GM12878 (cell line): Measurements from ENCODE around the gene TYROBP. TPM values are rescaled to one million over a fixed set of nuclear protein-coding genes. Genes with fewer than 3 reads are reported as not detected.
A peak's percentile ranks its signal among the peaks of the same experiment; 100 is the strongest.

Experiments
- ATF7 ChIP-seq: fragments of 450-650 bp; IDR thresholded peaks from 2 replicates; pipeline ENCODE4 v1.6.1; 2016; ENCODE audit warnings: low read depth, mild to moderate bottlenecking
- BCL11A ChIP-seq: IDR thresholded peaks from 2 replicates; pipeline ENCODE4 v1.6.1; 2011; ENCODE audit warnings: low read depth, low read length
- CREB1 ChIP-seq: IDR thresholded peaks from 2 replicates; pipeline ENCODE4 v1.6.1; 2012; ENCODE audit warnings: low read depth, mild to moderate bottlenecking, inconsistent platforms
- ETV6 ChIP-seq, 2 experiments: fragments of 450-650 bp in 1 of 2; IDR thresholded peaks in 1 of 2; conservative IDR thresholded peaks in 1 of 2; 2 replicates each; pipeline ENCODE4 v1.6.1; 2014; ENCODE audit warnings: antibody characterized with exemption in 1 of 2, borderline replicate concordance in 1 of 2, low read depth in 1 of 2, mild to moderate bottlenecking in 1 of 2, moderate library complexity in 1 of 2
- HDGF ChIP-seq: fragments of 450-650 bp; IDR thresholded peaks from 2 replicates; pipeline ENCODE4 v1.6.1; 2016; ENCODE audit warnings: antibody characterized with exemption
- MTA3 ChIP-seq: IDR thresholded peaks from 2 replicates; pipeline ENCODE4 v1.6.1; 2012; ENCODE audit warnings: low read length, inconsistent platforms, borderline replicate concordance
- NBN ChIP-seq: fragments of 450-650 bp; IDR thresholded peaks from 2 replicates; pipeline ENCODE4 v1.6.1; 2016
- NFYA ChIP-seq: IDR thresholded peaks from 2 replicates; pipeline ENCODE4 v1.6.1; 2011; ENCODE audit warnings: low read depth, mild to moderate bottlenecking, low read length, improper control_type of control experiment, borderline replicate concordance
- NR2C1 ChIP-seq: fragments of 450-650 bp; IDR thresholded peaks from 2 replicates; pipeline ENCODE4 v1.6.1; 2017; ENCODE audit warnings: antibody characterized with exemption, mild to moderate bottlenecking, moderate library complexity
- PML ChIP-seq: IDR thresholded peaks from 2 replicates; pipeline ENCODE4 v1.6.1; 2012; ENCODE audit warnings: low read length, inconsistent platforms
- STAT1 ChIP-seq: fragments of 450-650 bp; conservative IDR thresholded peaks from 2 replicates; pipeline ENCODE4 v1.6.1; 2014; ENCODE audit warnings: antibody characterized with exemption, mild to moderate bottlenecking
- YY1 ChIP-seq: IDR thresholded peaks from 2 replicates; pipeline ENCODE4 v1.6.1; 2011; ENCODE audit warnings: low read depth, mild to moderate bottlenecking, low read length
- polyA plus RNA-seq, 11 experiments: library from polyadenylated mRNA; depleted of rRNA in 4 of 11; unstranded in 6 of 11; stranded (reverse) in 5 of 11; fragments of >200 nt; fragmentation: Nextera tagmentation in 4 of 11; fragmentation: Illumina TruSeq in 1 of 11; extraction: Ambion mirVana in 4 of 11; extraction: Trizol in 1 of 11; gene quantifications; 1 replicate in 1 of 11; 2 replicates in 10 of 11; pipeline versions ENCODE4 v1.2.1 to v1.2.3, GENCODE V29; 2011 to 2016; ENCODE audit warnings: inconsistent platforms in 2 of 11, missing spikeins in 2 of 11, low read depth in 1 of 11
- total RNA-seq, 4 experiments: library from RNA; depleted of rRNA in 3 of 4; stranded (reverse); fragments of >200 nt in 3 of 4; fragmentation: Illumina TruSeq in 1 of 4; extraction: Trizol in 1 of 4; gene quantifications; 2 replicates each; pipeline versions ENCODE4 v1.2.1 to v1.2.3, GENCODE V29; 2013 to 2021
- TF ChIP-seq, protein P1 (sequence below): fragments of 450-650 bp; IDR thresholded peaks from 2 replicates; pipeline ENCODE4 v1.6.1; 2017; ENCODE audit warnings: borderline replicate concordance
- TF ChIP-seq, protein P2 (sequence below): IDR thresholded peaks from 2 replicates; pipeline ENCODE4 v1.6.1; 2011; ENCODE audit warnings: borderline replicate concordance, low read depth, mild to moderate bottlenecking, moderate library complexity, low read length; ENCODE audit not compliant: insufficient read depth, poor library complexity, severe bottlenecking
- TF ChIP-seq, protein P3 (sequence below): fragments of 450-650 bp; IDR thresholded peaks from 2 replicates; pipeline ENCODE4 v1.6.1; 2016; ENCODE audit warnings: mild to moderate bottlenecking
- TF ChIP-seq, protein P4 (sequence below): fragments of 450-650 bp; IDR thresholded peaks from 2 replicates; pipeline ENCODE4 v1.6.1; 2016; ENCODE audit warnings: mild to moderate bottlenecking
- TF ChIP-seq, protein P5 (sequence below): fragments of 450-650 bp; IDR thresholded peaks from 2 replicates; pipeline ENCODE4 v1.6.1; 2016; ENCODE audit warnings: mild to moderate bottlenecking, moderate library complexity, borderline replicate concordance

The TYROBP gene
- total and polyA plus RNA-seq, 10 of the 15 experiments (the other 5 are each of a cell fraction or from before 2014, with no cell fraction given): 0.33 to 2.4 (median 0.58) TPM; not detected in 2

DNA sequence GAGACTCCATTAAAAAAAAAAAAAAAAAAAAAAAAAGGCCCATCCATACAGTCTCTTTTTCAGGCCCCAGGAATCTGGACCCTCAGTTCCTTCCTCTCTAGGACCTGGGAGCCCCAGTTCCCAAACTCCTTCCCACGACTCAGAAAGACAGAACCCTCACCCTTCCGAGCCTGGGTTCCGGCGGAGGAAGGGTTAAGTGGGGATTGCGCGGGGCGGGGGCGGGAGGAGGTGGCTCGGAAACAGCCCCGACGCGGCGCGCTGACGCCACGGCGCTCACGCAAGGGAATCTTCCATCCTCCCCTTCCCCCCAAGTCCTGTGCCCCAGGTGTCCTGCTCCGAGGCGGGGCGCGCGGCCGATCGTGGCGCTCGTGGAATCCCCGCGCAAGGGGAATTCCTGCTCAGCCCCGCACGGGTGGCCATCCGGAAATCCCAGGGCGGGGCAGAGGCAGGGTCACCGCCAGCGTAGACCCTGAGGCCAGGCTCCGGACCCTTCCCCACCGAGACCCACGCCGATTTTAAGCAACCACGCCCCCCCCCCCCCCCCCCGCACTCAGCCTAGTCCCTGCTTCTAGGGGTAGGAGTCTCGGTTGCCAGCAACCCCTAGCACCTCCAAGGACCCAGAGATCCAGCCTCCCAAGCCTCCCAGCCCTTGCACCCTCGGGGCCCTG, 8.4 kb downstream of the TYROBP start (continued):
- 0 out of 2 replicates have a peak, but pooled peaks have one; percentile 18 for TF ChIP-seq MTA3
- TF ChIP-seq CREB1: peak; percentile 94
- peak; percentile 71 for TF ChIP-seq PML
- 0 out of 2 replicates have a peak, but pooled peaks have one; percentile 36 for TF ChIP-seq HDGF
- TF ChIP-seq ETV6 (conservative IDR thresholded peaks at IDR 0.05 in 1 of 2, IDR thresholded peaks at IDR 0.05 in 1 of 2; ENCODE audit: borderline replicate concordance in 1 of 2, low read depth in 1 of 2): 0 out of 4 replicates have a peak, but pooled peaks of 1 of the 2 experiments have one; percentile 9
- no peak for TF ChIP-seq STAT1
- peak; percentile 27; the same call in 1 of the 2 replicates for TF ChIP-seq NR2C1
- peak; percentile 69 for TF ChIP-seq NBN
- TF ChIP-seq, protein P1, sequence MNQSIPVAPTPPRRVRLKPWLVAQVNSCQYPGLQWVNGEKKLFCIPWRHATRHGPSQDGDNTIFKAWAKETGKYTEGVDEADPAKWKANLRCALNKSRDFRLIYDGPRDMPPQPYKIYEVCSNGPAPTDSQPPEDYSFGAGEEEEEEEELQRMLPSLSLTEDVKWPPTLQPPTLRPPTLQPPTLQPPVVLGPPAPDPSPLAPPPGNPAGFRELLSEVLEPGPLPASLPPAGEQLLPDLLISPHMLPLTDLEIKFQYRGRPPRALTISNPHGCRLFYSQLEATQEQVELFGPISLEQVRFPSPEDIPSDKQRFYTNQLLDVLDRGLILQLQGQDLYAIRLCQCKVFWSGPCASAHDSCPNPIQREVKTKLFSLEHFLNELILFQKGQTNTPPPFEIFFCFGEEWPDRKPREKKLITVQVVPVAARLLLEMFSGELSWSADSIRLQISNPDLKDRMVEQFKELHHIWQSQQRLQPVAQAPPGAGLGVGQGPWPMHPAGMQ: no peak
- TF ChIP-seq, protein P2, sequence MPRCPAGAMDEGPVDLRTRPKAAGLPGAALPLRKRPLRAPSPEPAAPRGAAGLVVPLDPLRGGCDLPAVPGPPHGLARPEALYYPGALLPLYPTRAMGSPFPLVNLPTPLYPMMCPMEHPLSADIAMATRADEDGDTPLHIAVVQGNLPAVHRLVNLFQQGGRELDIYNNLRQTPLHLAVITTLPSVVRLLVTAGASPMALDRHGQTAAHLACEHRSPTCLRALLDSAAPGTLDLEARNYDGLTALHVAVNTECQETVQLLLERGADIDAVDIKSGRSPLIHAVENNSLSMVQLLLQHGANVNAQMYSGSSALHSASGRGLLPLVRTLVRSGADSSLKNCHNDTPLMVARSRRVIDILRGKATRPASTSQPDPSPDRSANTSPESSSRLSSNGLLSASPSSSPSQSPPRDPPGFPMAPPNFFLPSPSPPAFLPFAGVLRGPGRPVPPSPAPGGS: peak; percentile 86
- TF ChIP-seq, protein P3, sequence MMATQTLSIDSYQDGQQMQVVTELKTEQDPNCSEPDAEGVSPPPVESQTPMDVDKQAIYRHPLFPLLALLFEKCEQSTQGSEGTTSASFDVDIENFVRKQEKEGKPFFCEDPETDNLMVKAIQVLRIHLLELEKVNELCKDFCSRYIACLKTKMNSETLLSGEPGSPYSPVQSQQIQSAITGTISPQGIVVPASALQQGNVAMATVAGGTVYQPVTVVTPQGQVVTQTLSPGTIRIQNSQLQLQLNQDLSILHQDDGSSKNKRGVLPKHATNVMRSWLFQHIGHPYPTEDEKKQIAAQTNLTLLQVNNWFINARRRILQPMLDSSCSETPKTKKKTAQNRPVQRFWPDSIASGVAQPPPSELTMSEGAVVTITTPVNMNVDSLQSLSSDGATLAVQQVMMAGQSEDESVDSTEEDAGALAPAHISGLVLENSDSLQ: peak; percentile 23; the same call in 1 of the 2 replicates
- TF ChIP-seq, protein P4, sequence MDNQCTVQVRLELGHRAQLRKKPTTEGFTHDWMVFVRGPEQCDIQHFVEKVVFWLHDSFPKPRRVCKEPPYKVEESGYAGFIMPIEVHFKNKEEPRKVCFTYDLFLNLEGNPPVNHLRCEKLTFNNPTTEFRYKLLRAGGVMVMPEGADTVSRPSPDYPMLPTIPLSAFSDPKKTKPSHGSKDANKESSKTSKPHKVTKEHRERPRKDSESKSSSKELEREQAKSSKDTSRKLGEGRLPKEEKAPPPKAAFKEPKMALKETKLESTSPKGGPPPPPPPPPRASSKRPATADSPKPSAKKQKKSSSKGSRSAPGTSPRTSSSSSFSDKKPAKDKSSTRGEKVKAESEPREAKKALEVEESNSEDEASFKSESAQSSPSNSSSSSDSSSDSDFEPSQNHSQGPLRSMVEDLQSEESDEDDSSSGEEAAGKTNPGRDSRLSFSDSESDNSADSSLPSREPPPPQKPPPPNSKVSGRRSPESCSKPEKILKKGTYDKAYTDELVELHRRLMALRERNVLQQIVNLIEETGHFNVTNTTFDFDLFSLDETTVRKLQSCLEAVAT: peak; percentile 91
- TF ChIP-seq, protein P5, sequence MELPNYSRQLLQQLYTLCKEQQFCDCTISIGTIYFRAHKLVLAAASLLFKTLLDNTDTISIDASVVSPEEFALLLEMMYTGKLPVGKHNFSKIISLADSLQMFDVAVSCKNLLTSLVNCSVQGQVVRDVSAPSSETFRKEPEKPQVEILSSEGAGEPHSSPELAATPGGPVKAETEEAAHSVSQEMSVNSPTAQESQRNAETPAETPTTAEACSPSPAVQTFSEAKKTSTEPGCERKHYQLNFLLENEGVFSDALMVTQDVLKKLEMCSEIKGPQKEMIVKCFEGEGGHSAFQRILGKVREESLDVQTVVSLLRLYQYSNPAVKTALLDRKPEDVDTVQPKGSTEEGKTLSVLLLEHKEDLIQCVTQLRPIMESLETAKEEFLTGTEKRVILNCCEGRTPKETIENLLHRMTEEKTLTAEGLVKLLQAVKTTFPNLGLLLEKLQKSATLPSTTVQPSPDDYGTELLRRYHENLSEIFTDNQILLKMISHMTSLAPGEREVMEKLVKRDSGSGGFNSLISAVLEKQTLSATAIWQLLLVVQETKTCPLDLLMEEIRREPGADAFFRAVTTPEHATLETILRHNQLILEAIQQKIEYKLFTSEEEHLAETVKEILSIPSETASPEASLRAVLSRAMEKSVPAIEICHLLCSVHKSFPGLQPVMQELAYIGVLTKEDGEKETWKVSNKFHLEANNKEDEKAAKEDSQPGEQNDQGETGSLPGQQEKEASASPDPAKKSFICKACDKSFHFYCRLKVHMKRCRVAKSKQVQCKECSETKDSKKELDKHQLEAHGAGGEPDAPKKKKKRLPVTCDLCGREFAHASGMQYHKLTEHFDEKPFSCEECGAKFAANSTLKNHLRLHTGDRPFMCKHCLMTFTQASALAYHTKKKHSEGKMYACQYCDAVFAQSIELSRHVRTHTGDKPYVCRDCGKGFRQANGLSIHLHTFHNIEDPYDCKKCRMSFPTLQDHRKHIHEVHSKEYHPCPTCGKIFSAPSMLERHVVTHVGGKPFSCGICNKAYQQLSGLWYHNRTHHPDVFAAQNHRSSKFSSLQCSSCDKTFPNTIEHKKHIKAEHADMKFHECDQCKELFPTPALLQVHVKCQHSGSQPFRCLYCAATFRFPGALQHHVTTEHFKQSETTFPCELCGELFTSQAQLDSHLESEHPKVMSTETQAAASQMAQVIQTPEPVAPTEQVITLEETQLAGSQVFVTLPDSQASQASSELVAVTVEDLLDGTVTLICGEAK: 0 out of 2 replicates have a peak, but pooled peaks have one; percentile 20
- TF ChIP-seq ATF7: 0 out of 2 replicates have a peak, but pooled peaks have one; percentile 41
- TF ChIP-seq YY1: peak; percentile 17; the same call in 1 of the 2 replicates
- TF ChIP-seq BCL11A: peak; percentile 43; the same call in 1 of the 2 replicates
- TF ChIP-seq NFYA: no peak
